Gastroesophageal sphincter (tissue), 3 donors: Measurements from ENCODE around the gene NUP50.

Experiments
- POLR2AphosphoS5 ChIP-seq: sonication (generic); formaldehyde crosslinking; IDR thresholded peaks from one replicate; pipeline ENCODE4 v1.6.1; 2017; ENCODE audit warnings: antibody characterized with exemption
- TF ChIP-seq, protein P1 (sequence below), 4 experiments: fragments of 200-600 bp in 2 of 4; fragments of 450-650 bp in 2 of 4; sonication (generic) in 1 of 4; IDR thresholded peaks; one replicate each; pipeline ENCODE4 v1.5.1; 2017 to 2019; ENCODE audit warnings: antibody characterized with exemption in 4 of 4, mild to moderate bottlenecking in 2 of 4, moderate library complexity in 2 of 4

DNA sequence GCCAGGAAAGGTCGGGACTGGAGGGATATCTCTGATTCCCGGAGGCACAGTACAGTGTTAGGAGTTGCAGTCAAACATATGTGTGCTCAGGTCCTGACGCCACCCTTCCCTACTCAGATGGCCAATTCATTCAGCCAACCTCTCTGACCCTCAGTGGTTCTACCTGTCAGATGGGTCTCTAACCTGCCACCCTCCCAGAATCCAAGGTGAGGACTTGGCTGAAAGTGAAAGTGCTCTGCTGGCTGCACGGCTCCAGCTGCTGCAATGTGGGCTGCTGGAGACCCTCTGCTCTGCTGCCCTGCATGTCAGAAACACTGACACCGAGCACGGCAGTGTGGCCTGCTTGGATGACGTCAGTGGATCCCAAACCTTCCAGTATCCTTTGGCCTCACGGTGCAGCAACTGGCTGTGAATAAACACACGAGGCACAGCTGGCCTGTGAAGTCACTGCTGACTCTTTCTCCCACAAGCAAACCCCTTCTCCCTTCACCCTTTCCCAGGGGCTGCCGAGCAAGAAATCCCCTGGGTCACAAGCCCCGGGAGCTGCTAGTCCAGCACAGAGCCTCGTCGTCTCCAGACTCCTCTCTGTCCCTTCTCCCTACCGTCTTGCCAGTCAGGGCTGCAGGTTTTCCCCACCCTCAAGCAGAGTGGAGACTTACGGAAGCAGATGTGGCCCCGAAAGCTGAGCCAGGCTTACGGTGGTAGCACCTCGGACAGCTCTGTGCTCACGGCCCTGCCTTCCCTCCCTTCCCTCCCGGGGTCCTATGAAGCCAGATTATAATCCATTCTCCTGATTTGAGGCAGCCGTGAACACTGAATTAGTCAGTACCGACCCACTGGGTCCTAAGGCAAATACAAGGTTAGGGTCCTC is 52.6 kb downstream of the NUP50 start:
- TF ChIP-seq, protein P1, sequence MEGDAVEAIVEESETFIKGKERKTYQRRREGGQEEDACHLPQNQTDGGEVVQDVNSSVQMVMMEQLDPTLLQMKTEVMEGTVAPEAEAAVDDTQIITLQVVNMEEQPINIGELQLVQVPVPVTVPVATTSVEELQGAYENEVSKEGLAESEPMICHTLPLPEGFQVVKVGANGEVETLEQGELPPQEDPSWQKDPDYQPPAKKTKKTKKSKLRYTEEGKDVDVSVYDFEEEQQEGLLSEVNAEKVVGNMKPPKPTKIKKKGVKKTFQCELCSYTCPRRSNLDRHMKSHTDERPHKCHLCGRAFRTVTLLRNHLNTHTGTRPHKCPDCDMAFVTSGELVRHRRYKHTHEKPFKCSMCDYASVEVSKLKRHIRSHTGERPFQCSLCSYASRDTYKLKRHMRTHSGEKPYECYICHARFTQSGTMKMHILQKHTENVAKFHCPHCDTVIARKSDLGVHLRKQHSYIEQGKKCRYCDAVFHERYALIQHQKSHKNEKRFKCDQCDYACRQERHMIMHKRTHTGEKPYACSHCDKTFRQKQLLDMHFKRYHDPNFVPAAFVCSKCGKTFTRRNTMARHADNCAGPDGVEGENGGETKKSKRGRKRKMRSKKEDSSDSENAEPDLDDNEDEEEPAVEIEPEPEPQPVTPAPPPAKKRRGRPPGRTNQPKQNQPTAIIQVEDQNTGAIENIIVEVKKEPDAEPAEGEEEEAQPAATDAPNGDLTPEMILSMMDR (IDR thresholded peaks at IDR 0.05): no peak
- TF ChIP-seq POLR2AphosphoS5: no peak
